Endometrium (tissue), 2 donors: Measurements from ENCODE around the gene KRT33B.
"Not testable (repeated sequence)": the region's sequence is repeated elsewhere in the genome, so short reads cannot be mapped to it uniquely, and the experiment has no call there.

Experiments used
- FAIRE-seq: peaks from 2 replicates; lab custom pipeline; 2012; peaks lifted over from hg19 to GRCh38; lab: Jason Lieb, UNC
- donor health status: control.
- donor health status: control.

KRT33B gene

DNA sequence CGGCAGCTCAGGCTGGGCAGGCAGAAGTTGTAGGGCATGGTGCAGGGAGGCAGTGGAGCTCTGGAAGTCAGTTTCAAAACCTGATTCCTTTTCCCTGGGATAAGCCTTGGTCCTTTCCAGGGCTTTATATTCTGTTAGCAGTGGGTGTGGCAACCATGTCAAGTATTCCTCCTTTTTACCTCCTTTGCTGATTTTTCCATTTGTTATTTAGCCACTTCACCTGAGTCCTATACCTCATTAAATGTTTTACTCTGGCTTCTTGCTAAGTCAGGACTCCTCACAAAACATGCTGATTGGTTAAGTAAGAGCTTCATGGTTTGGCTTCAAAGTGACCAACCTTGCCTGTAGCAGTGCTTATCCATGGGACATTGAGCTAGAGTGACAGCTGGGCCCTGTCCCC is at the start of gene KRT33B:
Gene KRT33B, minus strand, starts transcription at position 101 of the 400 bp plus-strand sequence. Its CDS starts 63 bp downstream, at position 38.
- FAIRE-seq = no peak

DNA sequence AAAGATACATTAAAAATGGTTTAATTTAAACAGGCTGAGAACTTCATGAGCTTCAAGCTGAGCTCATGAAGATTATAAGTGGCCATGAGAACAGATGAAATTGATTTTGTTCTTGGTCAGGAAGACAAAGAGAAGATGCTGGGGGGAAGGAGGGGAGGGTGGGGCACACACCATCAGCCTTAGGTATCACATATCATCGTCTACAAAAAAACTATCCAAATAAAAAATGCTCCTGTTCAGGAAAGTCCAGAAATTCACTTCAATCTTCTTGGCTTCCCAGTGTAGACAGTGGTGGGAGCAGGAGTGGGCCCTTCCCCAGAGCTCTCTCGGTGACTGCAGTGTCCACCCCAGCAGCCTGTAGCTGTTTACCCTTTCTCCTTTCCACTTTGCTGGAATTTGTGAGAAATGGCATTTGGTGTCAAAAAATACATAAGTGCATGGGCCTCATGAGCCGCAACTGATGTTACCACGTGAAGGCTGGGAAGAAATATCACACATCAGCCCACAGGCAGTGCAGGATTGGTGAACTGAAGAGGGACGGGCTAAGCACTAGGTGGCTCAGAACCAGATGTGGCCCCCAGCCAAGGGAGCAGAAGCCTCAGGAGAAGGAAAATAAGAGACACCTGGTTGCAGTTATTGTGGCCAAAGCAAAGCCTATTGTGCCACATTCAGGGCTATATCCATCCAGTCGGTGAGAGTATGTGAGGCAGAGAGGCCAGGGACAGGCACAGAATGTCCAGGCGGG is 48.7 kb upstream of the KRT33B start:
- FAIRE-seq = no peak

DNA sequence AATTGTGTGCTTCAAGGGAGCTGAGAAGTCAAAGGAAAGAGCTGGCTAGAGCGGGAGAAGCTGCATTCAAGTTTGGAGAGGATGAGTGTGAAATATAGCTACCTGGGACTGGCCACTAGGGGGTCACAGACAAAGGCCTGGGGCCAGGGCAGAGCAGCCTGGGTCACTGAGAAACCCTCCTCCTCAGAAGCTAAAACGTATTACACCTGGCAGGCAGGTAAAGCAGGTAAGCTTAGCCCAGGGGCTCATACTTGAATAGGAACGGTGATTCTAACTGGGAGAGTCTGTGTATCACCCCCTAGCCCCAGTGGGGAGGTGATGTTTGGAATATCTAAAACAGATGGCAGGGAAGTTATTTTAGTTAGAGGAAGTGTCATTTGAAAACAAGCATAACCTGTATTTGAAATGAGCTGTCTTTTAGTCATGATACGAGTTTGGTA is 48.0 kb upstream of the KRT33B start:
- peak; percentile 86 for FAIRE-seq

DNA sequence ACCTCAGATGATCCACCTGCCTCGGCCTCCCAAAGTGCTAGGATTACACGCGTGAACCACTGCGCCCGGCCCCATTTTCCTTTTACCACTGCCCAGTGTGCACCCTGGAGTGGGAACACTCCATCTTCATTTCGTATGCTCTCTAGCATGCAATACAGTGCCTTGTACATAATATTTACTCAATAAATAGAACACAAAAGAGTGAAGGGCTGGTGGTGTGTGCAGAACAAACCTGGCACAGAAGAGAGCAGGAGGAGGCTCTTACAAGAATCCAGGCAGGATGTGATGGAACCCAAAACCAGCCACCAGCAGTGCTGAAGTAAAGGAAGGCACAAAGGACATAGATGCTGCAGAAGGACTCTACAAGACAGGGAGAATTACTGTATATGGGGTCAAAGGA is 47.5 kb upstream of the KRT33B start:
- no peak for FAIRE-seq

DNA sequence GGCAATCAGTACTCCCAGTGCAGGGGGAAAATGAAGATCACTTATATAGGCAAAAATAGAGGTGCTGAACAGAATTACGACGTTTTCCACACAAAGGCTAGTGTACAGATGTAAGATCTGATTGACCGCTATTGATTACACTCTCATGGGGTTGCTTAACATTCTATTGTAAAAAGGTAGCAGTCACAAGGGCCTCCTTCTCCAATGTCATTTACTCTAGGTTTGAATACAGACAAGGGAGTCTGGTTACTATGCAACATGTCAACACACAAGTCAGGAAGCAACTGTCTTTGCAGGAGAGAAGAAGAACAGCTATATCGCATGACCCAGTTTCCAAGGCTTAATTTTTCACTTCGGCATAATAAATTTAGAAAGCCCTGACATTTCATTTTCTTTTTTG is 46.9 kb upstream of the KRT33B start:
- FAIRE-seq = peak; percentile 64

DNA sequence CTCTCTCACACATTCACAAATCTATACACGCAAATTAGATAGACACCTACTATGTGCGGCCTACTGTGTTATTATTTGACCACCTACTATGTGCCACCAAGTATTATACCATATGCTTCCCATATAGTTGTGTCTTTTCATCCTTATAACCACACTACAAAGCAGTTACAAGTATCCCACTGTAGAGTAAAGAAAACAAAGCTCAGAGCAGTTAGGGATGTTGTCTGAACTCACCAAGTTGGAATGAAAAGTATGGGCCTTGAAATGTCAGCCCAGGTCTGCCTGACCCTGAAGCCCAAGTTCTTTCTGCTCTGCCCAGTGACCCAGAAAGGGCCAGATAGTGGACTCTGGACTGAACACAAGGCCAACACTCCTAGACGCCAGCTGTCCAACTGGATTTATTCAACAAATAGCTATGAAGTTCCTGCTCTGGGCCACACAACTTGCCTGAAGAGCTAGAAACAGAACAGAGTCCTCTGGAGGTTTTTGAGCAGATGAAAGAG is 46.3 kb upstream of the KRT33B start:
- peak; percentile 99 for FAIRE-seq

DNA sequence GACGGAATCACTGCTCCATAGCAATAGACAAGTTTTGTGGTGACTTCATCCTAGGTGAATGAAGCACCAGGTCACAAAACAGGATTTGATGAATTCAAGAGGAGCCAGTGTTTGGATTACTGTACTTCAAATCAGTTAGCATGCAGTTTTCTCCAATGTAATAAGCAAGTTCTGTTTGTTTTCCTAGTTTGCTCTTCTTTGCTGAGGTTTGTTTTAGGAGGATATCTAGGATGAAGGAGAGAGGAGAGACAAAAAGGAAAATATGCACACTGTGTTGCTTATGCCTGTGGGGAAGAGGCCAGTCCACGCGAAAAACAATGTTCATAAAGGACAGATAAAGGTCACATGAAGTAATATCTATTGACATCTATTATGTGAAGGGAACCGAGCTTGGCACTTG is 45.8 kb upstream of the KRT33B start:
- no peak for FAIRE-seq

DNA sequence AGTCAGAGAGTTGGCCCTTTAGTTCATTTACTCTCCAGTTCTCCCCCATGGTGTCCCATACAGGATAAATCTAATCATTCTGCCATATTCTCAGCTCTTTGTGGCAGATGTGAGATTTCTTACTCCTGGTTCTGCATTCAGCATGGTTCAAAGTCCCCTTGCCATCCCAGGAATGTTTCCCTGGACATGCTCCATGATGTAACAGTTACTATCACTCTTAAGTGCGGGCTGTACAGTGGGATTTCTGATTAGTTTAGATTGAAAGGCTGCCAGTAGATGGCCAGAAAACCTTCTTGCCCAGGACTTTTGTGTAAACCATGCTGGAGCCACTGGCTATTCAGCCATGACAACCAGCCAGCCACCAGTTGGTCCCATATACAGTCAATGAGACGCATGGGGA is 44.4 kb upstream of the KRT33B start:
- FAIRE-seq = no peak

DNA sequence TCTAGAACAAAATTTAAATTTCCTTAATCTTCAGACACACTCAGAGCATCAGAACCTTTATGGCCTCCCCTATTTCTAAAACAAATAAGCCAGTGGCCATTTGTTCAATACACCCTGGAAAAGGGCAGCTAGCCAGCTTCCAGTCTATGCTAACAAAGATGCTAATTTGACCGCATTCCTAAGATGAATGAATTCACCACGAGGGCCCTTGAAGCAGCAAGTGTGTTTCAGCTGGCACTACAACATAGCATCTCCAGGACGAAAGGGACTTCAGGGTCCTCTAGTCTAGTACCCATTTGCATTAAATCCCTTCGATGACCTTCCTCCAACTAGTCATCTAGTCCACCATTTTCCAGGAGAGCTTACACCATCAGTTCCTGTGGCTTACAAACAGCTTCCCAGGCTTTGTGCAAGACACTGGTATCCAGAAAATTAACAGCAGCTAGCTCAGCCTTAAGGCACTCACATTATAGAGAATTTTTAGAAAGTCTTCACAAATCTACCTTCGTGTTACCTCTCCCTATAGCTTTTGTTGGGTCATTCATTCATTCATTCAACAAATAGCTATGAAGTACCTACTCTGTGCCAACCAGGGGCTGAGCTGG is 43.8 kb upstream of the KRT33B start:
- FAIRE-seq = no peak

DNA sequence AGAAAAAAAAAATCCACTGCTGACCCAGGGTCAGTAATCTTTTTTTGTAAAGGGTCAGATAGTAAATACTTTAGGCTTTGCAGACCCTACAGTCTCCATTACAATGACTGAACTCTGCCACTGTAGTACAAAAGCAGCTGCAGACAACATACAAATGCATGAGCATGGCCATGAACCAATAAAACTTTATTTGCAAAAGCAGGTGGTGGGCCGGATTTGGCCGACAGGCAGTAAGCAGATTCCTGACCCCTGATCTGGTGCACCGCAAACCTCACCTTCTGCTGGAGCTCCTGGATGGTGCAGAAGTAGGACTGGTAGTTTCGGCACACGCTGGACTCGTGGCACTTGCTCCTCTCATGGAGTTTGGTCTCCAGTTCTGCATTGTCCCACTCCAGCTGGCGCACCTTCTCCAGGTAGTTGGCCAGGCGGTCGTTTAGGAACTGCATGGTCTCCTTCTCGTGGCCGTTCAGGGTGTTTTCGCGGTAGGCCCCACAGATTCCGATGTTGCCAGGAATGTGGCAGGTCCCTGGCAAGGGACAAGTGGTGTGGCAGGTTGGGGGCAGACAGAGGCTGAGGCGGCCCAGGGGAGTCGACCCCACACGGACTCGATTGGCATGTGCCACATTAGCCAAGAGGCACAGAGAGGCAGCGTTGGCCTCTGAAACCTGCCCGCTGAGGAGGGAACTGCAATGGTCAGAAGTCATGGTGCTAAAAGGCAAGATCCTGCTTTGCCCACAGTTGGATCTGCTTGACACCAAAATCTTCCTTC is 41.6 kb upstream of the KRT33B start:
- FAIRE-seq = no peak

DNA sequence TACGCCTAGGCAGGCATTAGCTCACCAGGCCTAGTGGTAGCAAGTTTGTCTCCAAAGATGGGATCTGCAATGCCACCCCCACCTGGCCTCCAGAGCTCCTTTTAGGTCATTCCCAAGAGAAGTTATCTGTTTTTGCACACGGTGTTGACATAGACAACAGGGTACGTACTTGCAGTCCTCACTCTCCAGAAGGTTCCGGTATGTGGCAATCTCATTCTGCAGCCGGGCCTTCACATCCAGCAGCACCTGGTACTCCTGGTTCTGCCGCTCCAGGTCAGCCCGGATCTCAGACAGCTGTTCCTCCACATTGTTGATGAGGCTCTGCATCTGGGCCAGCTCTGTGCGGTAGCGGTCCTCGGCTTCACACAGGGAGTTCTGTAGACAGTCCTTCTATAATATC is 37.6 kb upstream of the KRT33B start:
- no peak for FAIRE-seq

DNA sequence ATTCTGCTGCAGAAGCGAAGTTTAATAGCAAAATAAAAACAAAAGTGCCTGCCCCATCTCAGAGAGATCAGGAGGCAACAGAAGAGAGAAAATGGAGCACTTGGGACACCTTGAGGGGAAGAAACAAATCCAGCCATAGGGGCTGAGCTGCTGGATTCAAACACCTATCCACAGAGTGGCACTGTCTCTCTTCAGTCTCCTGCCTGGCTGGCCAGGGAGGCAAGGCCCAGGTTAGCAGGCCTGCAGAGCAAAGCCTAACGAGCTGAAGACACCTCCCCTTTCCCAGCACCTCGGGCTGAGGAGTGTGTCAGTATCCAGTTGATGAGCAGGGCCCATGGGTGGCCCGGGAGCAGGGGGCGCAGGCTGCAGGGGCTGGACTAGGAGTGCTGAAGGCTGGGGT is 36.6 kb upstream of the KRT33B start:
- FAIRE-seq = no peak

DNA sequence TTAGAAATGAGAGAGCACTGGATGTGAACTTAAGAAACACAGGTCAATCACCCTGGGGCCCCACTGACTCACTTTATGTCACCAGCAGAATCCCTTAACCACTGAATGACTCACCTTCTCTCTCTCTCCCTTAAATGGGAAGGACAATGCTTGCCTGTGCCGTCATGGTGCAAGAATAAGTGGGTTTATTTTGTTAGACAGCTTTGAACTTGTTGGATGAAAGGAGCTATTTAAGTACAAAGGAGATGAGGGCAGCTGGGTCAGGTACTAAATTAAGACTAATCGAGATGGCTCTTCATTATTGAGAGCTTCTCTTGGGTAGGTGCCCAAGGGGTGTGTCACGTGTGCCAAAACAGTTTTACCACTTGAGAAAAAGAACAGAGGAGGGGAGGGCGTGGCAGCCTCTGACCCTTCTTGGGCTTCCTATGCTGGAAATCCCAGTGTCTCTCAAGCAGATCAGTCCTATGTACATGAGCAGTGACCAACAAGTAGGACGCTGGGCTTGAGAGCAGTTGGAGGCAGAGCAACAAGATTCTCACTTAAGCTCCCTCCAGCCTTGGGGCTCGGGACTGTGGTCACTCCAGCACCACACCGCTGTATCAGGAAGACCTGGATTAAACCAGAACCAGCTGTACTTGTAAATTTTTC is 34.5 kb upstream of the KRT33B start:
- no peak for FAIRE-seq

DNA sequence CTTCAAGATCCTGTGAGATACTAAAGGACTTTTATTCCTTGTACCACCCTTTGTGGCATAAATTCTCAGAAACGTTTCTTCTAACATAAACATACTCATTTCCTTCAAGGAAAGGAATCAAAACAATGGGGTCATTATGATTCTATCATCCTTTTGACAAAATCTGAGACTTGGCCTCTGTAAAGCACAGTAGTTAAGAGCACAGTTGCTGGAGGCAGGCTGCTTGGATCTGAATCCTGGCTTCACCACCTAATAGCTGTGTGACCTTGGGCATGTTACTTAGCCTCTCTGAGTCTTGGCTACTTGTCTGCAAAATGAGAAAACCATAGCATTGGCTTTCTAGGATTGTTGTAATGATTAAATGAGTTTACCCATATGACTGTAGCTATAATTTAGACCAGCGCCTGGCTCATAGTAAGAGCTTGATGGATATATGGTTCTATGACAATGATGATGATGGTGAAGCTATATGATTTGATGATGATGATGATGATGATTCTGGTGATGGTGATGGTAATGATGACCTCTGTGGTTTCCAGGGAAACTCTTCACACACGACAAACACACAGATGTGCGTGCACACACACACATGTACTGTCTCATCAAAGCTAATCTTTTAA is 33.9 kb upstream of the KRT33B start:
- FAIRE-seq = no peak

DNA sequence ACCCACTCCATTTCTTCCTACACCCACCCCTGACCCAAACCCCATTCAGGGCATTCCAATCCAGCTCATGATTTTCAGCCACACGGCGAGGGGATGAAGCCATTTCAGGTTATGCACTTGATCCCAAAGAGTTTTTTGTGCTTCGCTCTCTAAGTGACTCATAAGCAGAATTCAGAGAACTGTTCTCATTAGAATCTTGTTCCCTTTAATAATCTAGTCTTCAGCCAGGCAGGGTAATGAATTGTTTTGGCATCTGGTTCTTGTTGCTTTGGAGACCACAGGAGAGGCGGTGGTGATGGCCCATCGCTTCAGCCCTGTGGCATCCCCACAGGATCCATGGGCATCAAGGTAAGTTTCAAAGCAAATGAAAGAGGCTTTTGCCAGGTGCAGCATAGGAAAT is 32.5 kb upstream of the KRT33B start:
- no peak for FAIRE-seq

DNA sequence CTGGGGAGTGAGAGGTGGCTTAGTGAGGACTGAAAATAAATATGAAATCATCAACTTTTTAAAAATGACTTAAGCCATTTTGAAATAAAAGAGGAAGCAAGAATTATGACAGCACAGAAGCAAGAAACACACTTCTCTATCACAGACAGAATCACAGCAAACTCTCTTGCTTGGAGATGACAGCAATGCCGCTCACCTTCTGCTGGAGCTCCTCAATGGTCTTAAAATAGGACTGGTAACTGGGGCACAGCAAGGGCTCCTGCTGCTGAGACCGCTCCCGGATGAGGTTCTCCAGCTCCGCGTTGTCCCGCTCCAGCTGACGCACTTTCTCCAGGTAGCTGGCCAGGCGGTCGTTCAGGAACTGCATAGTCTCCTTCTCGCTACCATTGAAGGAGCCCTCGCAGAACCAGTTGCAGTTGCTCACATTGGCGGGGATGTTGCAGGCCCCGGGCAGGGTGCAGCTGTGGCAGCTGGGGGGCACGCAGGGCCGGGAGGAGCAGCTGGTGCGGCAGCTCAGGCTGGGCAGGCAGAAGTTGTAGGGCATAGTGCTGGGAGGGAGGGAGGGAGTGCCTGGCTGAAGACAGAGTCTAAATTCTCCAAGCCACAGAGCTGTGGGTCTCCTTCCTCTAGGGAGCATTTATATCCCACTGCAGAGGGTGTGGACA is 27.5 kb upstream of the KRT33B start, which contains the start of gene KRT31:
Gene KRT31, minus strand, starts transcription at position 613 of the 665 bp plus-strand sequence. Its CDS starts 69 bp downstream, at position 544.
- FAIRE-seq = no peak

DNA sequence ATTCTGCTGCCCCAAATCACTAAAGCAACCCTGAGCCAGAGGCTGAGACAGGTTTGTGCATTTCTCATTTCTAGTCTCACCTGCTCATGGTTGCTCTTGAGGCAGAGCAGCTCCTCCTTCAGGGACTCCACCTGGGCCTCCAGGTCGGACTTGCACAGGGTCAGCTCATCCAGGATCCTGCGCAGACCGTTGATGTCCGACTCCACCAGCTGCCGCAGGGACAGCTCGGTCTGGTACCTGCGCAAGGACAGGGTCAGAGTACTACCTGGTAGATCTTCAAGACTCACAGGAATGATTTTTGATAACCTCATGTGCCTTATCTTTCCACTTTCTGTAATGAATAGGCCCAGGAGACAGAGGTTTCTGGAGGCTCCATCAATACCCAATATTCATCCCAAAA is 26.7 kb upstream of the KRT33B start:
- no peak for FAIRE-seq

DNA sequence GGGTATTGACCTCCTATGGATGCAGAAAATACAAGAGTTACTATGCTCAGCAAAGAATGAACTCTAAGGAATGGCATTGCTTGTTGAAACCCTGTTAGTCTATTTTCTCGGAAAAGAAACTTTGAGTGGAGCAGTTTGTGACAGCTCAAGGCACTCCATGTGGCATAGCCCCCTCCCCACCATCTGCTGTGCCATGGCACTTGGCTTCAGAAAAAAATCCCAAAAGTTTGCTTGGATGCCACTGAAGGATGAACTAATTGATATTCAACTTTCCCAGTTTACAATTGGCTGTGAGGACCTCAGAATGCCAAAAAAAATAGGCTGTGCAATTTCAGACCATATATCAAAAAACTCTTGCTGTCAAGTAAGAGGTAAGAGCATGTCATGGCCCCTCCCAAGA is 26.0 kb upstream of the KRT33B start:
- FAIRE-seq = no peak

DNA sequence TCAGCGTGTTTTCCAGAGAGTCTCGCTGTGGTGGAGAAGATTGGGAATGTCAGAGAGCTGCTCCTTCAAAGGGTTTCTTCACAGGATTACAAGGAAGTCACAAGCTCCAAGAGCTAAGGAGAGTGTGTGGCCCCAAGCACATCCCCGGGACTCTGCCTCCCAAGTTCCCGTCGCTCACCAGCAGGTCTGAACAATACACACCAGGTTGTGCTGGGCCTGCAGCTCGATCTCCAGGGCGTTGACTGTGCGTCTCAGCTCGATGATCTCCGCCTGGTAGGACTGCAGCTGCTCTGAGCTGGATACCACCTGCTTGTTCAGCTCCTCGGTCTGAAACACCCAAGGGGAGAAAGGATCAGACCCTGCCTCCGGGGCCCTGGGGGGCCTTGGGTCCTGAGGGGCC is 25.4 kb upstream of the KRT33B start:
- FAIRE-seq = not testable (repeated sequence)

DNA sequence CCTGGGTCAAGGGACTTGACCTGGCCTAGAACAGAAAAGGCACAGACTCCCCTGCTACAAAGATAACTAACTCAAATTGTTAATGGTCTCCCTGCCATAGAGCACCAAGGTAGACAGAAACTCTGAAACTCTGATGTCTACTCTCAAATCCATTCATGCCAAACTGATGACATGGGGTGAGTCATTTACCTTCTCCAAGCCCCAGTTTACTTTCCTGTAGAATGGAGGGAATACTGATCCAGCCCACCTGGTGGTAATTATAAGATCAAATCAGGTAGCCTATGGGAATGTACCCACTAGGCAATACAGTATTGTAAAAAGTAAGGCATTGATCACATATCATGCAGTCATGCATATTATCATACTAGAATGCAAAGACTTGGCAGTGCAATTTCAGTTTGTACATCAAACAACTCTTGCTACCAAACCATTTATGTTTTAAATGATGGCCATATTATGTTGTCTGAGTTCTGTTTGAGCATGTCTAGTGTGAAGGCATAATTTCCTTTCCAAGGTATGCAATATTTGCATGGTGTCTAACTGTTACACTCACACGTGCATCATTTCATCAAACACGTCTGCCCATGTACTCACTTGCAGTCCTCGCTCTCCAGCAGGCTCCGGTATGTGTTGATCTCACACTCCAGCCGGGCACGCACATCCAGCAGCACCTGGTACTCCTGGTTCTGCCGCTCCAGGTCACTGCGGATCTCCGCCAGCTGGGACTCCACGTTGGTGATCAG is 24.8 kb upstream of the KRT33B start:
- FAIRE-seq = no peak

DNA sequence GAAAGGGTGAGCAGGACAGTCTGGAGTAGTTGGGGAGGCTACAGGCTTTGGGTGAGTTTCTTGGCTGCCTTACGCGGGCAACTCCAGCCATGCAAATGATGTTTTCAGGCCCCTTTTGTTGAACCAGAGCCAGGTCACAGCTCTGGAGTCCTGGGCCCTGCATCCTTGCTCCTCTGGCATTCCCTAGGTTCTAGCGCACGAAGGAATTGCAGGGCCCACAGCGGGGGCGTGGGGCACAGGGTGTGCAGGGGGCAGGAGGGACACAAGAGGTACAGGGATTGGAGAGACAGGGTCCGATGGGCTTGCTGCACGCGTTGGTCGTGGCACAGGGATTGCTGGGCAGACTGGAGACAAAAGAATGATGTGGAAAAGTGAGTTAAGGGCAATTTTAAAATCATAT is 24.2 kb upstream of the KRT33B start:
- no peak for FAIRE-seq
